Measurements from ENCODE around the gene HES3. TPM values are rescaled to one million over a fixed set of nuclear protein-coding genes. Genes with fewer than 3 reads are reported as not detected.

The HES3 gene
- total and polyA plus RNA-seq, 10 of the 15 experiments (the other 5 are each of a cell fraction or from before 2014, with no cell fraction given): not detected

GRCh38 chr1:6261615-6261995, 17.6 kb downstream of the HES3 start:
- intact Hi-C loops (cut with micrococcal nuclease; ENCODE audit: unreplicated experiment): no loop called here
- peak overlapping the region; percentile 71; the same call in 1 of the 2 replicates for H3K4me2 ChIP-seq (ENCODE audit: control insufficient read depth, insufficient read depth)
- in situ Hi-C loops (cut with MboI): no loop called here
- no peaks in the 10 kb centered on the region for H4K20me1 ChIP-seq (ENCODE audit: control insufficient read depth, insufficient read depth)
- ChIA-PET POLR2A (interaction anchor here (0.6 kb wide), 1 partner anchor 293 kb away, joined by 5 read pairs; the partner anchor contains the start of gene NOL9), CTCF (interaction anchor here (0.6 kb wide), 1 partner anchor 32 kb away, joined by 3 read pairs; no protein-coding TSS in a partner anchor), RAD21 (ENCODE audit: unreplicated experiment) (no interaction called here), SMC1A (ENCODE audit: uncharacterized antibody, unreplicated experiment) (no interaction called here)
- ATAC-seq (no peak), FAIRE-seq (no peak), DNase-seq (ENCODE audit: low read depth, low spot score) (no peak)
- no peaks in the 10 kb centered on the region; a peak in 1 of 4 replicates for H3K27me3 ChIP-seq (replicated peaks in 1 of 2; ENCODE audit: control insufficient read depth in 2 of 2, insufficient read depth in 2 of 2, low read length in 1 of 2)
- no TSS peak for BruUV-seq (replicated peaks)
- H3K9me3 ChIP-seq (replicated peaks; ENCODE audit: control insufficient read depth, insufficient read depth, low read length): no peaks in the 10 kb centered on the region
- no peak overlapping the region for H2AFZ ChIP-seq (ENCODE audit: control insufficient read depth, low read depth, low read length)
- no peak overlapping the region for H3K9ac ChIP-seq (ENCODE audit: control insufficient read depth, insufficient read depth, low read length)
- no peak overlapping the region for H3K4me3 ChIP-seq
- H3K27ac ChIP-seq (ENCODE audit: control insufficient read depth, insufficient read depth): no peak overlapping the region
- 16% methylated on average over 10 of the region's 15 CpGs for WGBS (ENCODE audit: insufficient coverage, insufficient replicate concordance, low lambda C conversion rate, missing lambda C conversion rate)
- peaks cover 0 to 3% of the 10 kb centered on the region in 2 experiments; a peak in 2 of 4 replicates for H3K36me3 ChIP-seq (ENCODE audit: control insufficient read depth in 2 of 2, insufficient read depth in 2 of 2, low read length in 1 of 2)
- no peak for TF ChIP-seq TCF3 (IDR thresholded peaks at IDR 0.05; ENCODE audit: borderline replicate concordance, insufficient read depth, low read depth, low read length)
- no peak for TF ChIP-seq KLF5 (IDR thresholded peaks at IDR 0.05; ENCODE audit: partially characterized antibody)
- no peak for TF ChIP-seq PBX3 (IDR thresholded peaks at IDR 0.05; ENCODE audit: insufficient replicate concordance, low read depth, low read length)
- TF ChIP-seq SUZ12 (IDR thresholded peaks at IDR 0.05; ENCODE audit: unreplicated experiment): no peak
- TF ChIP-seq, protein P1, sequence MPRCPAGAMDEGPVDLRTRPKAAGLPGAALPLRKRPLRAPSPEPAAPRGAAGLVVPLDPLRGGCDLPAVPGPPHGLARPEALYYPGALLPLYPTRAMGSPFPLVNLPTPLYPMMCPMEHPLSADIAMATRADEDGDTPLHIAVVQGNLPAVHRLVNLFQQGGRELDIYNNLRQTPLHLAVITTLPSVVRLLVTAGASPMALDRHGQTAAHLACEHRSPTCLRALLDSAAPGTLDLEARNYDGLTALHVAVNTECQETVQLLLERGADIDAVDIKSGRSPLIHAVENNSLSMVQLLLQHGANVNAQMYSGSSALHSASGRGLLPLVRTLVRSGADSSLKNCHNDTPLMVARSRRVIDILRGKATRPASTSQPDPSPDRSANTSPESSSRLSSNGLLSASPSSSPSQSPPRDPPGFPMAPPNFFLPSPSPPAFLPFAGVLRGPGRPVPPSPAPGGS (IDR thresholded peaks at IDR 0.05; ENCODE audit: borderline replicate concordance, insufficient read depth, low read depth, low read length, poor library complexity, severe bottlenecking): no peak
- TF ChIP-seq ZBED1 (IDR thresholded peaks at IDR 0.05; ENCODE audit: borderline replicate concordance): no peak
- no peak for TF ChIP-seq PRDM15 (CRISPR knock-in tag; IDR thresholded peaks at IDR 0.05)
- no peak for TF ChIP-seq ZNF207 (IDR thresholded peaks at IDR 0.05; ENCODE audit: borderline replicate concordance)
- TF ChIP-seq ETV6 (conservative IDR thresholded peaks at IDR 0.05 in 1 of 2, IDR thresholded peaks at IDR 0.05 in 1 of 2; ENCODE audit: borderline replicate concordance in 1 of 2, low read depth in 1 of 2): no peak
- peaks cover 3% of the 10 kb centered on the region; the same call in 1 of the 2 replicates for H3K4me1 ChIP-seq (ENCODE audit: control insufficient read depth, insufficient read depth, low read length)
- no peaks in the 10 kb centered on the region for H3K79me2 ChIP-seq (ENCODE audit: control insufficient read depth, insufficient read depth, low read length)

Measured in GM12878 (cell line).